Small intestine (tissue), 7 donors: Measurements from ENCODE around the gene AANAT. TPM values are rescaled to one million over a fixed set of nuclear protein-coding genes. Genes with fewer than 3 reads are reported as not detected.

Source experiments
- DNase-seq, 2 donors: peaks; one replicate each; pipeline versions ENCODE4 v3.0.0 to v3.0.0-alpha.2; 2013
- FAIRE-seq: peaks from 2 replicates; lab custom pipeline; 2012; peaks lifted over from hg19 to GRCh38; lab: Jason Lieb, UNC
- H3K27ac ChIP-seq, 3 donors: one replicate each; pipeline ENCODE4 v1.5.1; 2013; ENCODE audit warnings: low read length in 2 of 3, mild to moderate bottlenecking in 2 of 3, control low read depth in 1 of 3, inconsistent platforms in 1 of 3, low read depth in 1 of 3, moderate library complexity in 1 of 3
- H3K27me3 ChIP-seq, 3 donors: one replicate each; pipeline ENCODE4 v1.6.1; 2013; ENCODE audit warnings: low read length in 3 of 3, inconsistent platforms in 1 of 3; ENCODE audit not compliant: control insufficient read depth in 3 of 3, insufficient read depth in 3 of 3
- H3K36me3 ChIP-seq, 3 donors: one replicate each; pipeline ENCODE4 v1.6.1; 2013; ENCODE audit warnings: low read length in 3 of 3, inconsistent platforms in 1 of 3, low read depth in 1 of 3, mild to moderate bottlenecking in 1 of 3, moderate library complexity in 1 of 3; ENCODE audit not compliant: control insufficient read depth in 3 of 3, insufficient read depth in 2 of 3
- H3K4me1 ChIP-seq, 3 donors: one replicate each; pipeline ENCODE4 v1.6.1; 2013; ENCODE audit warnings: low read length in 2 of 3, inconsistent platforms in 1 of 3, low read depth in 1 of 3, mild to moderate bottlenecking in 1 of 3, moderate library complexity in 1 of 3; ENCODE audit not compliant: control insufficient read depth in 3 of 3, insufficient read depth in 2 of 3
- H3K4me3 ChIP-seq, 3 donors: one replicate each; pipeline ENCODE4 v1.5.1; 2013; ENCODE audit warnings: low read length in 3 of 3, control low read depth in 1 of 3, inconsistent platforms in 1 of 3, low read depth in 1 of 3, mild to moderate bottlenecking in 1 of 3, moderate library complexity in 1 of 3
- H3K9me3 ChIP-seq, 2 donors: one replicate each; pipeline ENCODE4 v1.6.1; 2013; ENCODE audit warnings: low read depth in 1 of 2, low read length in 1 of 2; ENCODE audit not compliant: control insufficient read depth in 2 of 2, insufficient read depth in 1 of 2
- WGBS, 3 donors: extraction: QIAGEN DNeasy Blood & Tissue Kit; methylation state at CpG; one replicate each; pipeline ENCODE4 v1.1.7; 2013; 5-methylcytosine and 5-hydroxymethylcytosine counted together
- polyA plus RNA-seq, 4 donors: library from polyadenylated mRNA; stranded (reverse) in 3 of 4; unstranded in 1 of 4; fragments of 200-250 nt in 3 of 4; fragments of 120-200 nt in 1 of 4; gene quantifications; one replicate each; pipeline versions ENCODE4 v1.2.1 to v1.2.3, GENCODE V29; 2013
- donor health status: healthy with polysubstance abuse.
- donor health status: control.
- donor health status: control.
- donor health status: Bipolar disorder and iron deficiency.
- donor health status: healthy.

The AANAT gene
- polyA plus RNA-seq, 4 donors, result 0.18 TPM; not detected in 3

DNA sequence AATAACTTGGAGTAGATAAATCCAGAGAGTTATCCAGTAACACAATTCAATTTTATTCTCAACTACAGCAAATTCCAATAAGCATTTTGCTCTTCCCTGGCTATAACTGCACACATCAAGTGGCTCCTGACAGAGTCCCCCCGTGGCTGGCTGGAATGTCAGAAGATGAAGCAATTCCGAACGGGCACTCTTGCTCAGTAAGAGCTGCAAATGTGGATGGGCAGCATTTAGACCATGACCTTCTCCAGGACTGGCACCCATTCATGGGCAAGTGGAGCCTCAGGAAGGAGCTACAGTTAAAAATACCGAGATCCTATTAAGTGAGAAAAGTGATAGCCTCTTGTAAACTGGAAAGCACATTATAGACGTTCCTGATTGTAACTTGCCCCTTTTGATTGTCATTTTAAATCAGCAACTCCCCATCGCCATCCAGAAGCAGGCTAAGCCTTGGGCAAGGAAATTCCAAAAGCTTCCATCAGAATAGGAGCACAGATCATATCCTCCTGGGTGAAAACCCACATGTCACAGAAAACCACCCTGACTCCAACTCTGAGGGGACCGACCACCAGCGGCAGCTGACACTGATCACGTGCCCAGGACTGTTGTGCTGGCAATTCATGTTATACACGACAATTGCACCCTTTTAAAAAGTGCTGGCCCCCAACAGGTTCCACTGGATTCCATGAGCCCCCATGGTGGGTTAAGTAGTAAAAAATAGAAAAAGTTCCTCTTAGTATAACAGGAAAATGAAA is 21.5 kb upstream of the AANAT start:
- H3K36me3 ChIP-seq, result peaks cover 0 to 12% (median 0%) of the 10 kb centered on the region in 3 donors
- no peak for DNase-seq
- no peak overlapping the region for H3K27ac ChIP-seq
- WGBS, 3 donors, result 68 to 71% (median 70%) methylated on average over 10 of the region's 10 CpGs
- H3K4me3 ChIP-seq, result no peak overlapping the region
- H3K27me3 ChIP-seq, result no peaks in the 10 kb centered on the region
- no peaks in the 10 kb centered on the region for H3K9me3 ChIP-seq
- H3K4me1 ChIP-seq, result peaks cover 6 to 9% (median 7%) of the 10 kb centered on the region in 3 donors
- no peak for FAIRE-seq

DNA sequence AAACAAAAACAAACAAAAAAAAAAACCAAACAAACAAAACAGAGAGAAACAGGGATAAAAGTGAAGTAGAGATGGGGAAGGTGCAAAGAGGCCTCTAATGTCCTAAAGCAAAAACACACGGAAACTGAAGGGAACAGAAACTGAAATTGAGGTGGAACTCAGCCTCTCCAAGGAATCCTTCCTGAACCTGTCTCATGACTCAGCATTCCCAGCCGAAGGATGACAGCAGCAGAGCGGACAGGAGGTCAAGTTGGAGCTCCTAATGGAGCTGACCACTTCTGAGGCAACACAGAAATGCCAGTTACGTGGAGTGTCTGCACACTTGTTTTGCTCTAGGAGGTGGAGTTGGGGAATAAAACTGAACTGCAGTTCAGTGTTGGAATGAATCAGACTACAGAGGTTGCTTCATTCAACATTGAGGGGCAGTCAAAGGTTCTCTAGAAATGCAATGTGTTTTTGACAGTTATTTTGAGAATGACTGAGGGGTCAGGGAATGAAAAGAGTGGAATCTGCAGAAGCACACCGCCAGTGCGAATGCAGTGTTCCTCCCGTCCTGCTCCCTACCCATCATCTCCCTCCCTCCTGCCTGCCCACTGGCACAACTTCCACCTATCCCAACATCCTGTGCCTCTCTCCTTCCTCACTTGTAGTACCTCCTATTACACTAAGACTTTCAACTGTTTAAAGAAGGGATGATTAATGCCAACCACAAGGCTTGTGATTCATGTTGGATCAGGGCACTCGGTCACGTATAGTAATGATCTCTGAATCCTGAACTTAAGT is 20.8 kb upstream of the AANAT start:
- H3K27ac ChIP-seq, result no peak overlapping the region
- H3K27me3 ChIP-seq, result no peaks in the 10 kb centered on the region
- 18 to 53% (median 47%) methylated on average over 9 of the region's 9 CpGs for WGBS, 3 donors
- peaks cover 0 to 12% (median 0%) of the 10 kb centered on the region in 3 donors for H3K36me3 ChIP-seq
- FAIRE-seq (no peak), DNase-seq (peak; percentile 50 to 79)
- H3K9me3 ChIP-seq, result no peaks in the 10 kb centered on the region
- H3K4me1 ChIP-seq, result peaks cover 7 to 14% (median 7%) of the 10 kb centered on the region in 3 donors
- no peak overlapping the region for H3K4me3 ChIP-seq

DNA sequence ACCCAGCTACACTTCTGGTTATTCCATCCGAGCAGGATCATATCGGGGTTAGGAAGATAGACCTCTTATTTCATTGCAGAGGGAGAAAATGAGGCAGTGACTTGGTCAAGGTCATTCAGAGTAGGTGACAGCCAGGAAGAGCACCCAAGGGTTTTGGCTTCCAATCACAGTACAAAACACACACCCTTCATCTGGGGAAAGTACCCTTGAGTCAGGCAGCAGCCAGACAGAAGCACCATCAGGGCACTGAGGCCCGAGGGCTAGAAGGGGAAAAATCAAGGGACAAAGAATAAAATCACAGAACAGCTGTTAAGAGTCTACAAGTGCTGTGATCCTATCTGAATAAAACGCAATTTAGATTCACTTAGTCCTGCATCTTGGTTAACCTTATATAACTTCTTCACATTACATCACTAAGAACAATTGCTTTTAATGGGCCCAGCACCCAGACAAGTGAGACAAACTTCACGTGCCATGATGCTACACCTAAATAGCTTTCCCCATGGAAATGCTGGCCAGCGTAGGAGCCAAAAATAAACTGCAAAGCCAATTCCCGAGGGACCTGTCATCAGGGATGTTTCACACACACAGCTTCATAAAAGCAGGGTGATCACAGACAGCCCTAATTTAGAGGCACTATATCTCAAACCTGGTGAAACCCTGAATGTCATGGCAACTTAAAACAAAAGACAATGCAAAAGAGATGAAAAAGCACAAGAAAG is 19.3 kb upstream of the AANAT start:
- Histone ChIP-seq H3K27me3 (no peaks in the 10 kb centered on the region), H3K4me3 (no peak overlapping the region), H3K4me1 (peaks cover 7 to 17% (median 11%) of the 10 kb centered on the region in 3 donors), H3K9me3 (no peaks in the 10 kb centered on the region), H3K36me3 (peaks cover 0 to 8% (median 0%) of the 10 kb centered on the region in 3 donors), H3K27ac (no peak overlapping the region)
- no peak for FAIRE-seq
- DNase-seq, result no peak
- 80 to 85% (median 82%) methylated on average over 7 of the region's 7 CpGs for WGBS, 3 donors

DNA sequence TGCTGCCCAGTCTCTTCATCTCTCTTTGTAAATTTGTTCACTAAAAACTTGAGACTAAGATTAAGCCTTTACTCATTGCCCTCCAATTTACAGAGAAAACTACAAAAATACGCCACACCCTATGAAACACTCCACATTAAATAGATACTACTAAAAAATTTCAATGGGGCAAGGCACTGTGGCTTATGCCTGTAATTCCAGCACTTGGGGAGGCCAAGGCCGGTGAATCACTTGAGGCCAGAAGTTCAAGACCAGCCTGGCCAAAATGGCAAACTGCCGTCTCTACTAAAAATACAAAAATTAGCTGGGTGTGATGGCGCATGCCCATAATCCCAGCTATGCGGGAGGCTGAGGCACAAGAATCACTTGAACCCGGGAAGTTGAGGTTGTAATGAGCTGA is 18.3 kb upstream of the AANAT start:
- Histone ChIP-seq H3K27ac (no peak overlapping the region), H3K36me3 (peaks cover 0 to 7% (median 0%) of the 10 kb centered on the region in 3 donors), H3K4me3 (no peak overlapping the region), H3K4me1 (peaks cover 7 to 17% (median 11%) of the 10 kb centered on the region in 3 donors), H3K9me3 (no peaks in the 10 kb centered on the region), H3K27me3 (no peaks in the 10 kb centered on the region)
- FAIRE-seq (no peak), DNase-seq (no peak)
- 93 to 97% (median 95%) methylated on average over 6 of the region's 6 CpGs for WGBS, 3 donors

DNA sequence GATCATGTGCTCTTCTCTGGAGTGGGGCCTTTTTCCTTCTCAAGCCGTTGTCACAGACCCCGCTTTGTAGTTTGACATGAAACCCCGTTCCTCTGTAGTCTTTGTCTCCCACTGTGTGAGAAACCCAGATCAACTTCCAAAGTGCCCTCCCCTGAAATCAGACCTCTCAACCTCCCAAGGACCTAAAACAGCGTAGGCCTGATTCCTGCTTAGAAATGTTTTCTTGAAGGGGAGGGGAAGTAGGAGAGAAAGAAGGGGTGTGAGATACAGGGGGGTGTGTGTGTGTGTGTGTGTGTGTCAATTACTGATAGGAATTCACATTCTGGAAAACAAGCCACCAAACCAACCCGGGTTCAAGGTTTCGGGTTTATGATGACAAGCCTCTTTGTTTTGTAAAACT is 15.9 kb upstream of the AANAT start:
- no peak for FAIRE-seq
- WGBS, 3 donors, result 69 to 73% (median 70%) methylated on average over 6 of the region's 6 CpGs

DNA sequence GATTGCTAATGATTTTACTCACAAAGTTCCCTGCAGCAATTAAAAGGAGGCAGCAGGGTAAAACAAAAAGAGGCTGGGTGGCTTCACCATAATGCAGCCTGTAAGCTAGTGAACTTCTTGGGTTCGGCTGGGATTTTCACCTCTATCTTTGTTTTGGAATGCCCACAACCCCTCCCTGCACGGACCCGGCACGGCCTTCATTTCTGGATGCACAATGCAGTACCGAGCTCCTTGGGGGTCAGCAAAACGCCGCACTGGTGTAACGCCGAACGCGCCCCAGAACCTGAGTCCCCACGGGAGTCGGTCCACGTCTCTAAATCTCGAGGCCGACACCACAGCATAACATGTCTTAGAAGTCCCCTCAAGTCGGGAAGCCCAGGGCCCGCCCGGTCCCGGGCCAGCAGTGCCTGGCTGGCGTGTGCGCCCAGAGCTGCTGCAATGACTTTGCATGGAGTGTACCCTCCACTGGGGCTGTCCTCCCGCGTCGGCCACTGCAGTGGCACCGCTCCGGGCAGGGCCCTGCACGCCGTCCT is 15.2 kb upstream of the AANAT start:
- no peak overlapping the region for H3K27ac ChIP-seq
- FAIRE-seq, result no peak

More for the DNA sequence above, 15.9 kb upstream of the AANAT start:
- no peak for DNase-seq
- no peaks in the 10 kb centered on the region for H3K9me3 ChIP-seq
- no peaks in the 10 kb centered on the region for H3K27me3 ChIP-seq
- no peak overlapping the region for H3K4me3 ChIP-seq
- H3K4me1 ChIP-seq, result peaks cover 7 to 15% (median 10%) of the 10 kb centered on the region in 3 donors
- peaks cover 0 to 3% (median 0%) of the 10 kb centered on the region in 3 donors for H3K36me3 ChIP-seq
- H3K27ac ChIP-seq, result no peak overlapping the region

DNA sequence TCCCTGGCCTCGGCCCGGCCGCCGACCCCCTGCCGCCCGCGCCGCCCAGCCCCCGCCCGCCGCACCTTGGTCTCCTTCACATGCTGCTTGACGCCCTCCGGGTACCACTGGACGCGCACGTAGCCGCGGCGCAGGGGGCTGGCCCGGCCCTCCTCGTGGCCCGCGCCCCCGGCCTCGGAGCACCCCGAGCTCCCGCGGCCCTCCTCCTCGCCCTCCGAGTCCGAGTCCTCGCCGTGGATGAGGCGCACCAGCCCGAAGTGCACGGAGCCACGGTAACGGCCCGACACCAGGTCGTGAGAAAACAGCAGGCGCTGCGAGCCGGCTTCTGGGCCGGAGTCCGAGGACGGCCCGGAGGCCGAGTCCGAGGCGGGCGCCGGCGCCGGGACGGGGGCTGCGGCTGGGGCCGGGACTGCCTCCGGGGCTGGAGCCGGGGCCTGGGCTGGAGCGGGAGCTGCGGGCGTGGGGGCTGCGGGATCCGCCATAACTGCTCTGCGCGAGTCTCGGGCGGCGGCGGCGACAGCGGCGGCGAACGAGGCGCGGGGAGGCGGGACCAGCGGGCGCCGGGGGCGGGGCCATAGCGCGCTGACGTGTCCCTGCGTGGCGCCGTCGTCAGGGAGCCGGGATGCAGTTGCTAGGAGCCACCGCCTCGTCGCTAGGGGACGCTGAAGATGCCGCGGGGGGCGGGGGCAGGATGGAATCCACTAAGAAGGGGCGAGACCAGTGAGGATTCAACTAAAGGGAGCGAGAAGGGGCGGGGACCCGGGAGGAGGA is 14.6 kb upstream of the AANAT start, which contains the start of gene UBE2O:
Gene UBE2O, minus strand, starts transcription at position 493 of the 771 bp plus-strand sequence. Its CDS starts 11 bp downstream, at position 482.
- WGBS, 3 donors, result 0 to 1% (median 0%) methylated on average over 78 to 101 of the region's 101 CpGs
- H3K27ac ChIP-seq, result peak within 1 kb of the TSS in 2 of 3 donors; percentile 49 to 60
- peak within 1 kb of the TSS; percentile 61 to 97 (median 88) for H3K4me3 ChIP-seq
- H3K4me1 ChIP-seq, result peaks cover 0 to 9% (median 6%) of the 10 kb centered on the region in 3 donors
- FAIRE-seq (no peak), DNase-seq (peak; percentile 79 to 93)
- H3K27me3 ChIP-seq, result no peaks in the 10 kb centered on the region
- H3K9me3 ChIP-seq, result no peaks in the 10 kb centered on the region
- H3K36me3 ChIP-seq, result peaks cover 0 to 3% (median 0%) of the 10 kb centered on the region in 3 donors

More for the DNA sequence above, 15.2 kb upstream of the AANAT start:
- H3K9me3 ChIP-seq, result no peaks in the 10 kb centered on the region
- DNase-seq, result no peak
- peak overlapping the region; percentile 61 to 97 (median 88) for H3K4me3 ChIP-seq
- H3K36me3 ChIP-seq, result peaks cover 0 to 3% (median 0%) of the 10 kb centered on the region in 3 donors
- peaks cover 3 to 9% (median 6%) of the 10 kb centered on the region in 3 donors for H3K4me1 ChIP-seq
- WGBS, 3 donors, result 1% methylated on average over 28 to 29 of the region's 29 CpGs
- no peaks in the 10 kb centered on the region for H3K27me3 ChIP-seq
